ENCODE results near the gene MYLK4. TPM values are rescaled to one million over a fixed set of nuclear protein-coding genes. Genes with fewer than 3 reads are reported as not detected.

The MYLK4 gene
- total and polyA plus RNA-seq, 8 donors, result 0.12 to 1.3 (median 0.43) TPM; not detected in 3

DNA sequence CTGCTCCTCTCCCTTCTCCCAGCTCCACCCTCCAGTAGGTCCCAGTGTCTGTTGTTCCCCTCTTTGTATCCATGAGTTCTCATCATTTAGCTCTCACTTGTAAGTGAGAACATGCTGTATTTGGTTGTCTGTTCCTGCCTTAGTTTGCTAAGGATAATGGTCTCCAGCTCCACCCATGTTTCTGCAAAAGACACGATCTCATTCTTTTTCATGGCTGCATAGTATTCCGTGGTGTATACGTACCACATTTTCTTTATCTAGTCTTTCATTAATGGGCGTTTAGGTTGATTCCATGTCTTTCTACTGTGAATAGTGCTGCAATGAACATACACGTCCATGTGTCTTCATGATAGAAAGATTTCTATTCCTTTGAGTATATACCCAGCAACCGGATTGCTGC lies 136.6 kb downstream of the MYLK4 start:
- no peaks in the 10 kb centered on the region for H3K27me3 ChIP-seq
- 84 to 97% (median 93%) methylated on average over 6 of the region's 6 CpGs for WGBS, 5 donors
- H3K9me3 ChIP-seq, result no peaks in the 10 kb centered on the region
- H3K27ac ChIP-seq, result no peak overlapping the region
- DNase-seq, result no peak
- intact Hi-C loops (cut with DNase I; ENCODE audit: low total_unique reads), result no loop called here
- no peak overlapping the region for H3K4me3 ChIP-seq
- no peaks in the 10 kb centered on the region for H3K36me3 ChIP-seq
- TF ChIP-seq POLR2A (IDR thresholded peaks at IDR 0.05) (no peak), POLR2AphosphoS5 (IDR thresholded peaks at IDR 0.05) (no peak), EP300 (IDR thresholded peaks at IDR 0.05) (no peak)
- TF ChIP-seq, protein P1, sequence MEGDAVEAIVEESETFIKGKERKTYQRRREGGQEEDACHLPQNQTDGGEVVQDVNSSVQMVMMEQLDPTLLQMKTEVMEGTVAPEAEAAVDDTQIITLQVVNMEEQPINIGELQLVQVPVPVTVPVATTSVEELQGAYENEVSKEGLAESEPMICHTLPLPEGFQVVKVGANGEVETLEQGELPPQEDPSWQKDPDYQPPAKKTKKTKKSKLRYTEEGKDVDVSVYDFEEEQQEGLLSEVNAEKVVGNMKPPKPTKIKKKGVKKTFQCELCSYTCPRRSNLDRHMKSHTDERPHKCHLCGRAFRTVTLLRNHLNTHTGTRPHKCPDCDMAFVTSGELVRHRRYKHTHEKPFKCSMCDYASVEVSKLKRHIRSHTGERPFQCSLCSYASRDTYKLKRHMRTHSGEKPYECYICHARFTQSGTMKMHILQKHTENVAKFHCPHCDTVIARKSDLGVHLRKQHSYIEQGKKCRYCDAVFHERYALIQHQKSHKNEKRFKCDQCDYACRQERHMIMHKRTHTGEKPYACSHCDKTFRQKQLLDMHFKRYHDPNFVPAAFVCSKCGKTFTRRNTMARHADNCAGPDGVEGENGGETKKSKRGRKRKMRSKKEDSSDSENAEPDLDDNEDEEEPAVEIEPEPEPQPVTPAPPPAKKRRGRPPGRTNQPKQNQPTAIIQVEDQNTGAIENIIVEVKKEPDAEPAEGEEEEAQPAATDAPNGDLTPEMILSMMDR (IDR thresholded peaks at IDR 0.05), result no peak
- H3K4me1 ChIP-seq, result no peaks in the 10 kb centered on the region

Other genes starting within 250 kb of the MYLK4 start
- 100 to 1,000 TPM in 1 of 5 donors, 10 to 100 TPM in 4; 29.7 to 196 (median 39.7) TPM for gene WRNIP1, start 14.5 kb upstream of the MYLK4 start, total RNA-seq
- 10 to 100 TPM; 32.2 to 51.4 (median 37.3) TPM for gene WRNIP1, start 14.5 kb upstream of the MYLK4 start, polyA plus RNA-seq
- 100 to 1,000 TPM in 1 of 5 donors, 10 to 100 TPM in 4; 10.3 to 122 (median 18.7) TPM for gene SERPINB1, start 90.9 kb upstream of the MYLK4 start, total RNA-seq
- gene SERPINB1, start 90.9 kb upstream of the MYLK4 start, polyA plus RNA-seq, result 100 to 1,000 TPM; 126 to 146 (median 129) TPM
- gene SERPINB9, start 152.4 kb upstream of the MYLK4 start, total RNA-seq, result 1 to 10 TPM in 3 of 5 donors, under 1 TPM in 1, not detected in 1; 0.58 to 9.4 (median 2.8) TPM
- 1 to 10 TPM; 2.0 to 3.5 (median 2.1) TPM for gene SERPINB9, start 152.4 kb upstream of the MYLK4 start, polyA plus RNA-seq
- 100 to 1,000 TPM in 4 of 5 donors, 10 to 100 TPM in 1; 79.1 to 208 (median 160) TPM for gene SERPINB6, start 220.6 kb upstream of the MYLK4 start, total RNA-seq
- 100 to 1,000 TPM in 2 of 3 donors, 10 to 100 TPM in 1; 93.1 to 281 (median 144) TPM for gene SERPINB6, start 220.6 kb upstream of the MYLK4 start, polyA plus RNA-seq
- gene NQO2, start 249.0 kb upstream of the MYLK4 start, total RNA-seq, result 10 to 100 TPM in 1 of 5 donors, 1 to 10 TPM in 2, under 1 TPM in 1, not detected in 1; 0.87 to 35.5 (median 5.5) TPM
- 10 to 100 TPM; 28.3 to 43.1 (median 41.9) TPM for gene NQO2, start 249.0 kb upstream of the MYLK4 start, polyA plus RNA-seq